MM.1S (cell line): ENCODE measurements around the gene ZNF768.

ENCODE experiments used
- DNase-seq: peaks from one replicate; pipeline ENCODE4 v3.0.0-alpha.2; 2015
- H2AFZ ChIP-seq: fragments of 300-600 bp; sonication (generic); 2 replicates; pipeline ENCODE4 v1.6.0; 2016; ENCODE audit warnings: antibody characterized with exemption, low read length
- H3F3A ChIP-seq: fragments of 300-600 bp; sonication (generic); 2 replicates; pipeline ENCODE4 v1.6.1; 2016; ENCODE audit warnings: mild to moderate bottlenecking, antibody characterized with exemption, low read length, moderate library complexity, mixed read lengths; ENCODE audit not compliant: insufficient read depth
- H3K27ac ChIP-seq: fragments of 300-600 bp; sonication (generic); 2 replicates; pipeline ENCODE4 v1.5.1; 2016; ENCODE audit warnings: mild to moderate bottlenecking, low read length
- H3K27me3 ChIP-seq: fragments of 300-600 bp; sonication (generic); replicated peaks from 2 replicates; pipeline ENCODE4 v1.6.0; 2016; ENCODE audit warnings: low read length; ENCODE audit not compliant: insufficient read depth
- H3K36me3 ChIP-seq: fragments of 300-600 bp; sonication (generic); replicated peaks from 2 replicates; pipeline ENCODE4 v1.6.1; 2016; ENCODE audit warnings: mild to moderate bottlenecking, low read length, mixed read lengths; ENCODE audit not compliant: insufficient read depth
- H3K4me1 ChIP-seq: fragments of 300-600 bp; sonication (generic); 2 replicates; pipeline ENCODE4 v1.6.1; 2016; ENCODE audit warnings: low read length, mixed read lengths
- H3K4me2 ChIP-seq: fragments of 300-600 bp; sonication (generic); 2 replicates; pipeline ENCODE4 v1.6.0; 2016; ENCODE audit warnings: low read depth, low read length
- H3K4me3 ChIP-seq: fragments of 300-600 bp; sonication (generic); 2 replicates; pipeline ENCODE4 v1.5.1; 2016; ENCODE audit warnings: low read length, mixed read lengths
- H3K79me2 ChIP-seq: fragments of 300-600 bp; sonication (generic); 2 replicates; pipeline ENCODE4 v1.6.1; 2016; ENCODE audit warnings: mixed run types, low read length, mixed read lengths
- H3K9ac ChIP-seq: fragments of 300-600 bp; sonication (generic); 2 replicates; pipeline ENCODE4 v1.6.1; 2016; ENCODE audit warnings: low read length, mixed read lengths
- H3K9me2 ChIP-seq: fragments of 300-600 bp; sonication (generic); replicated peaks from 2 replicates; pipeline ENCODE4 v1.6.1; 2016; ENCODE audit warnings: mild to moderate bottlenecking, low read length, mixed read lengths; ENCODE audit not compliant: insufficient read depth
- H3K9me3 ChIP-seq: fragments of 300-600 bp; sonication (generic); replicated peaks from 2 replicates; pipeline ENCODE4 v1.6.1; 2016; ENCODE audit warnings: mild to moderate bottlenecking, low read length, mixed read lengths; ENCODE audit not compliant: insufficient read depth
- H4K20me1 ChIP-seq: fragments of 300-600 bp; sonication (generic); 2 replicates; pipeline ENCODE4 v1.6.1; 2016; ENCODE audit warnings: mild to moderate bottlenecking, low read length, moderate library complexity, mixed read lengths; ENCODE audit not compliant: insufficient read depth
- EZH2 ChIP-seq: fragments of 300-600 bp; sonication (generic); optimal IDR thresholded peaks from 2 replicates; pipeline ENCODE3; 2017; ENCODE audit warnings: low read depth, mild to moderate bottlenecking, antibody characterized with exemption, low read length, mixed read lengths
- EZH2phosphoT487 ChIP-seq: fragments of 300-600 bp; sonication (generic); IDR thresholded peaks from 2 replicates; pipeline ENCODE4 v1.6.1; 2018; ENCODE audit warnings: antibody characterized with exemption, low read length
- TF ChIP-seq, protein P1 (sequence below): fragments of 300-600 bp; sonication (generic); IDR thresholded peaks from 2 replicates; pipeline ENCODE4 v1.5.1; 2016; ENCODE audit warnings: antibody characterized with exemption, low read length, mixed read lengths

ZNF768 gene

DNA sequence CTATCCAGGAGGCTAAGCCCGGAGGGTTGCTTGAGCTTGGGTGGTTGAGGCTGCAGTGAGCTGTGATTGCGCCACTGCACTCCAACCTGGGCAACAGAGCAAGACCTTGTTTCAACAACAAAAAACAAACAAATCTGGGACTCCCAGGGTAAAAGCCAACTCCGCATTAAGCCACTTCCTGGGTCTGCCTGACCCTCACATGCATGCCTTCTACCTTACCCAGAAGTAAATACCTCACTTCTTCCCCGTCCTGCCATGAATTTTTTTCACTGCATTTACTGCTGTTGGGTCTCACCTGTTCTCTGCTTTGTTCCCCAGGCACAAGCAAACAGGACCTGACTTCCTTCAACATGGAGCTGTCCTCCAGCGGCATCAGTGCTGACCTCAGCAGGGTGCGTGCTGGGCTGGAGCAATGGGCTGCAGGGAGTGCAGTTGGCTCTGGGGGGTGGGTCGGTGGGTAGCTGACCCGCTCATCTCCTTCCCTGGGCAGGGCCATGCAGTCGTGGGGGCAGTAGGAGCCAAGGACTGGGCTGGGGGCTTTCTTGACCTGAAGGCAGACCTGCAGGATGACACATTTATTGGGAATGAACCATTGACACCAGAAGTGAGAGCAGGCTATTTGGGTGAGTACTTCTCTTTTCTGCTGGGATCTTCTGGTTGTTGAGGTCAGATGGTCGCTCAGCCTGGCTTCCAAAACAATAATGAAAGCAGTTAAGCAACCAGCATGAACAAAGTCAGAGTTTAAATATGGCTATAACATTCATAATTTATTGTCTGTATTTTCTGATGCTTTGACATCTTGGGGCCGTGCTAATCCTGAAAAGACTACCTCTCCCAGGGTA, 37.4 kb downstream of the ZNF768 start:
- Histone ChIP-seq H3K27me3 (no peaks in the 10 kb centered on the region), H3K9me3 (no peaks in the 10 kb centered on the region), H3K9me2 (no peaks in the 10 kb centered on the region), H3K27ac (no peak overlapping the region), H3K4me1 (no peaks in the 10 kb centered on the region), H3K9ac (no peak overlapping the region), H3K79me2 (no peaks in the 10 kb centered on the region), H3K4me2 (no peak overlapping the region), H3K36me3 (peaks cover 5% of the 10 kb centered on the region; the same call in 1 of the 2 replicates), H3K4me3 (no peak overlapping the region), H4K20me1 (no peaks in the 10 kb centered on the region), H2AFZ (no peak overlapping the region), H3F3A (no peaks in the 10 kb centered on the region)
- no peak for TF ChIP-seq EZH2
- TF ChIP-seq, protein P1, sequence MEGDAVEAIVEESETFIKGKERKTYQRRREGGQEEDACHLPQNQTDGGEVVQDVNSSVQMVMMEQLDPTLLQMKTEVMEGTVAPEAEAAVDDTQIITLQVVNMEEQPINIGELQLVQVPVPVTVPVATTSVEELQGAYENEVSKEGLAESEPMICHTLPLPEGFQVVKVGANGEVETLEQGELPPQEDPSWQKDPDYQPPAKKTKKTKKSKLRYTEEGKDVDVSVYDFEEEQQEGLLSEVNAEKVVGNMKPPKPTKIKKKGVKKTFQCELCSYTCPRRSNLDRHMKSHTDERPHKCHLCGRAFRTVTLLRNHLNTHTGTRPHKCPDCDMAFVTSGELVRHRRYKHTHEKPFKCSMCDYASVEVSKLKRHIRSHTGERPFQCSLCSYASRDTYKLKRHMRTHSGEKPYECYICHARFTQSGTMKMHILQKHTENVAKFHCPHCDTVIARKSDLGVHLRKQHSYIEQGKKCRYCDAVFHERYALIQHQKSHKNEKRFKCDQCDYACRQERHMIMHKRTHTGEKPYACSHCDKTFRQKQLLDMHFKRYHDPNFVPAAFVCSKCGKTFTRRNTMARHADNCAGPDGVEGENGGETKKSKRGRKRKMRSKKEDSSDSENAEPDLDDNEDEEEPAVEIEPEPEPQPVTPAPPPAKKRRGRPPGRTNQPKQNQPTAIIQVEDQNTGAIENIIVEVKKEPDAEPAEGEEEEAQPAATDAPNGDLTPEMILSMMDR, result no peak
- TF ChIP-seq EZH2phosphoT487, result no peak
- no peak for DNase-seq

- Histone ChIP-seq H3K4me1 (no peaks in the 10 kb centered on the region), H3K36me3 (peaks cover 5% of the 10 kb centered on the region; the same call in 1 of the 2 replicates), H3F3A (no peaks in the 10 kb centered on the region), H3K27ac (no peak overlapping the region), H3K9me3 (no peaks in the 10 kb centered on the region), H3K9ac (no peak overlapping the region), H3K27me3 (no peaks in the 10 kb centered on the region), H3K79me2 (no peaks in the 10 kb centered on the region), H3K4me3 (no peak overlapping the region), H4K20me1 (no peaks in the 10 kb centered on the region), H3K4me2 (no peak overlapping the region), H2AFZ (no peak overlapping the region), H3K9me2 (no peaks in the 10 kb centered on the region)
- TF ChIP-seq, protein P1, result no peak
- no peak for DNase-seq
These were observed 40.4 kb downstream of the ZNF768 start for GRCh38 chr16:30485818-30486436.

GRCh38 chr16:30484887-30485286, 41.5 kb downstream of the ZNF768 start:
- H3K9me3 ChIP-seq, result no peaks in the 10 kb centered on the region
- TF ChIP-seq EZH2 (no peak), EZH2phosphoT487 (no peak)
- TF ChIP-seq, protein P1, result no peak
- H3K4me3 ChIP-seq, result no peak overlapping the region

More at GRCh38 chr16:30484887-30485286, 41.5 kb downstream of the ZNF768 start:
- H3K27me3 ChIP-seq, result no peaks in the 10 kb centered on the region
- no peaks in the 10 kb centered on the region for H3K79me2 ChIP-seq
- no peaks in the 10 kb centered on the region for H3K9me2 ChIP-seq
- H4K20me1 ChIP-seq, result no peaks in the 10 kb centered on the region
- no peaks in the 10 kb centered on the region for H3K4me1 ChIP-seq
- no peak overlapping the region for H3K9ac ChIP-seq
- H3K4me2 ChIP-seq, result no peak overlapping the region
- peaks cover 5% of the 10 kb centered on the region; the same call in 1 of the 2 replicates for H3K36me3 ChIP-seq
- no peak overlapping the region for H2AFZ ChIP-seq
- H3F3A ChIP-seq, result no peaks in the 10 kb centered on the region
- no peak for DNase-seq
- H3K27ac ChIP-seq, result no peak overlapping the region
